CD4-positive, alpha-beta T cell (primary cell): ENCODE results near the gene ST6GAL1. TPM values are rescaled to one million over a fixed set of nuclear protein-coding genes. Genes with fewer than 3 reads are reported as not detected.

Experiments
- ATAC-seq: fragments of 200-7000 bp; cut with Tn5 transposase; one replicate; pipeline ENCODE4 v1.10.0; 2022; ENCODE audit warnings: mild to moderate bottlenecking; ENCODE audit not compliant: poor library complexity
- CTCF ChIA-PET: fragments of 350-600 bp; sonication (Branson Sonifier 250); formaldehyde crosslinking; loops from one replicate; lab custom pipeline; 2021; ENCODE audit warnings: antibody characterized with exemption, inconsistent platforms; lab: Charles Lee
- POLR2A ChIA-PET: fragments of 350-600 bp; sonication (Branson Sonifier 250); formaldehyde crosslinking; loops from one replicate; lab custom pipeline; 2021; ENCODE audit warnings: antibody characterized with exemption, inconsistent platforms; lab: Charles Lee
- DNase-seq, 14 experiments: peaks; one replicate each; pipeline ENCODE4 v3.0.0-alpha.2; 2013 to 2020; ENCODE audit warnings: mixed read lengths in 2 of 14
- H3K27ac ChIP-seq, 2 donors: one replicate each; pipeline versions ENCODE4 v1.5.1 to v1.7.0; 2013; ENCODE audit warnings: low read length in 2 of 2, low read depth in 1 of 2, mild to moderate bottlenecking in 1 of 2
- H3K27me3 ChIP-seq, 2 experiments: 1 replicate in 1 of 2; 2 replicates in 1 of 2; pipeline versions ENCODE4 v1.6.1 to v1.7.0; 2013; ENCODE audit warnings: low read length in 2 of 2, control low read depth in 1 of 2, mild to moderate bottlenecking in 1 of 2, moderate library complexity in 1 of 2; ENCODE audit not compliant: insufficient read depth in 2 of 2, control insufficient read depth in 1 of 2
- H3K36me3 ChIP-seq: one replicate; pipeline ENCODE4 v1.6.1; 2013; ENCODE audit warnings: low read length, control low read depth; ENCODE audit not compliant: insufficient read depth
- H3K4me1 ChIP-seq: one replicate; pipeline ENCODE4 v1.6.1; 2013; ENCODE audit warnings: low read length, control low read depth; ENCODE audit not compliant: insufficient read depth
- H3K4me3 ChIP-seq: one replicate; pipeline ENCODE4 v1.5.1; 2013; ENCODE audit warnings: mild to moderate bottlenecking, low read length, moderate library complexity
- H3K9me3 ChIP-seq, 2 experiments: 1 replicate in 1 of 2; 2 replicates in 1 of 2; pipeline versions ENCODE4 v1.6.1 to v1.7.0; 2013; ENCODE audit warnings: low read length in 2 of 2, mild to moderate bottlenecking in 2 of 2, control low read depth in 1 of 2, moderate library complexity in 1 of 2; ENCODE audit not compliant: control insufficient read depth in 1 of 2, insufficient read depth in 1 of 2
- H3K27ac Mint-ChIP-seq: one replicate; pipeline ENCODE4 v1.8.0; 2020; ENCODE audit warnings: mixed read lengths
- H3K27me3 Mint-ChIP-seq: one replicate; pipeline ENCODE4 v1.8.0; 2021; ENCODE audit warnings: mixed read lengths
- H3K36me3 Mint-ChIP-seq: one replicate; pipeline ENCODE4 v1.8.0; 2021; ENCODE audit warnings: low read depth, mixed read lengths
- H3K4me1 Mint-ChIP-seq: one replicate; pipeline ENCODE4 v1.8.0; 2021; ENCODE audit warnings: low read depth, mixed read lengths
- H3K4me3 Mint-ChIP-seq: one replicate; pipeline ENCODE4 v1.8.0; 2020; ENCODE audit warnings: mild to moderate bottlenecking, mixed read lengths
- H3K9me3 Mint-ChIP-seq: one replicate; pipeline ENCODE4 v1.8.0; 2020; ENCODE audit warnings: mixed read lengths
- CTCF ChIP-seq: fragments of 200-600 bp; IDR thresholded peaks from one replicate; pipeline ENCODE4 v1.8.0; 2022; ENCODE audit warnings: antibody characterized with exemption, mild to moderate bottlenecking
- intact Hi-C, 2 experiments: fragments of 100-400 bp; cut with DNase I in 1 of 2; cut with micrococcal nuclease in 1 of 2; formaldehyde crosslinking; loops; one replicate each; pipeline versions ENCODE4 v1.15.1 to v1.9.0; 2023 to 2025; cut with DNase I, micrococcal nuclease
- total RNA-seq, 174 experiments: library from RNA in 2 of 174; stranded (reverse) in 2 of 174; gene quantifications; one replicate each; pipeline ENCODE4 v1.2.3 and lab custom pipeline; 2021 to 2026

The ST6GAL1 gene
- total RNA-seq, 2 experiments from 2014 or later: 27.6 to 29.1 TPM

- Histone ChIP-seq H3K4me3 (no peak overlapping the region), H3K36me3 (no peaks in the 10 kb centered on the region), H3K9me3 (no peaks in the 10 kb centered on the region), H3K27me3 (no peaks in the 10 kb centered on the region), H3K4me1 (peaks cover 15% of the 10 kb centered on the region), H3K27ac (no peak overlapping the region)
- Mint-ChIP-seq H3K9me3 (peaks cover 10% of the 10 kb centered on the region), H3K4me3 (no peak overlapping the region), H3K27ac (no peak overlapping the region), H3K27me3 (no peaks in the 10 kb centered on the region), H3K4me1 (peaks cover 32% of the 10 kb centered on the region), H3K36me3 (peaks cover 13% of the 10 kb centered on the region)
- POLR2A ChIA-PET: no interaction called here
- no peak for TF ChIP-seq CTCF
- CTCF ChIA-PET: interaction anchor here (2.1 kb wide), 1 partner anchor 40 kb away, joined by 6 read pairs; the partner anchor contains the start of gene RPL39L
- intact Hi-C loops: no loop called here
- ATAC-seq (no peak), DNase-seq (no peak)
These were observed 168.7 kb downstream of the ST6GAL1 start for GRCh38 chr3:187098923-187099512.

GRCh38 chr3:187101184-187102072, 171.1 kb downstream of the ST6GAL1 start:
- Mint-ChIP-seq H3K27me3 (no peaks in the 10 kb centered on the region), H3K36me3 (peaks cover 8% of the 10 kb centered on the region), H3K27ac (peak overlapping the region; percentile 67), H3K9me3 (peaks cover 7% of the 10 kb centered on the region), H3K4me3 (peak overlapping the region; percentile 71), H3K4me1 (peaks cover 37% of the 10 kb centered on the region)
- Histone ChIP-seq H3K4me3 (peak overlapping the region; percentile 43), H3K27ac (peak overlapping the region in 1 of 2 donors; percentile 23), H3K36me3 (no peaks in the 10 kb centered on the region), H3K9me3 (no peaks in the 10 kb centered on the region), H3K27me3 (no peaks in the 10 kb centered on the region), H3K4me1 (peaks cover 15% of the 10 kb centered on the region)
- DNase-seq (peak; percentile 33 to 72 (median 50)), ATAC-seq (peak; percentile 80)
- no peak for TF ChIP-seq CTCF
- ChIA-PET POLR2A (interaction anchor here (0.6 to 1.7 kb wide), 12 partner anchors 11 to 1515 kb away, joined by 3 to 8 read pairs (median 4); partner anchors contain the start of genes EIF4A2, RPL39L and SENP2), CTCF (interaction anchor here (0.7 to 2.1 kb wide), 7 partner anchors 12 to 63 kb away, joined by 3 to 7 read pairs (median 4); partner anchors contain the start of gene RPL39L)
- intact Hi-C loops: no loop called here

- ChIA-PET CTCF (interaction anchor here (0.6 to 2.0 kb wide), 6 partner anchors 11 to 212 kb away, joined by 3 to 7 read pairs (median 4); partner anchors contain the start of gene RPL39L), POLR2A (interaction anchor here (0.6 to 1.7 kb wide), 10 partner anchors 10 to 275 kb away, joined by 3 to 8 read pairs (median 4); partner anchors contain the start of gene RPL39L)
- H3K27me3 Mint-ChIP-seq: no peaks in the 10 kb centered on the region
- H3K36me3 Mint-ChIP-seq: peaks cover 1% of the 10 kb centered on the region
- peak overlapping the region in 1 of 2 donors; percentile 23 for H3K27ac ChIP-seq
- no peak for TF ChIP-seq CTCF
- ATAC-seq (no peak), DNase-seq (no peak)
- peaks cover 30% of the 10 kb centered on the region for H3K4me1 Mint-ChIP-seq
- peaks cover 3% of the 10 kb centered on the region for H3K9me3 Mint-ChIP-seq
- no peaks in the 10 kb centered on the region for H3K9me3 ChIP-seq
- intact Hi-C loops: no loop called here
- H3K4me3 ChIP-seq: peak overlapping the region; percentile 43
- H3K4me3 Mint-ChIP-seq: peak overlapping the region; percentile 71
- no peaks in the 10 kb centered on the region for H3K36me3 ChIP-seq
- peaks cover 15% of the 10 kb centered on the region for H3K4me1 ChIP-seq
- peak overlapping the region; percentile 67 for H3K27ac Mint-ChIP-seq
- no peaks in the 10 kb centered on the region for H3K27me3 ChIP-seq
These were observed 171.8 kb downstream of the ST6GAL1 start for GRCh38 chr3:187102073-187102634.
